ENCODE data around the gene HSP90AB1.

HSP90AB1 gene

DNA sequence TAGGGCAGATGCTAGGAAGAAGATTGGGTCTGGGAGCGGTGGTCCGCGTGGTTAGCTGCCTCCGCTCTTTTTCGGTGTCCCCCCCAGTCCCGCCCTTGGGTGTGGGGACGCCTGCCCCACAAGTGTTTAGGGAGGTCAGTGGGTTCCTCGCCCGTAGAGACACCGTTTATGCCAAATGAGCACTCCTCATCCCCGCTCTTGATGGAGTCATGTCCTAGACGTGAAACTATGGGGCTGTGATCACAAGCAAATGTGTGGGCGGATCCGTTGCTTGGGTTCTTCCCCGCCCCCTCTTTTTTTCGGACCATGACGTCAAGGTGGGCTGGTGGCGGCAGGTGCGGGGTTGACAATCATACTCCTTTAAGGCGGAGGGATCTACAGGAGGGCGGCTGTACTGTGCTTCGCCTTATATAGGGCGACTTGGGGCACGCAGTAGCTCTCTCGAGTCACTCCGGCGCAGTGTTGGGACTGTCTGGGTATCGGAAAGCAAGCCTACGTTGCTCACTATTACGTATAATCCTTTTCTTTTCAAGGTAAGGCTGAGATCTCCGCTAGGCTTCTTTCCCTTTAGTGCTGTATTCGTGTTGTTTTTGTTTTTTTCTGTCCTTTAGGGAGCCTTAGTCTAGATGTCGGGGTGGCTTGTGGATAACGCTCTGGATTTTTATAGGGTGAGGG, at the start of gene HSP90AB1:
Gene HSP90AB1 (plus strand): TSS at position 439 of the 675 bp plus-strand sequence. CDS start 1,529 bp downstream, outside the sequence.
- DNase-seq: peak; percentile 78 to 88

GRCh38 chr6:44198684-44199083, 48.2 kb upstream of the HSP90AB1 start:
- no peak for DNase-seq

GRCh38 chr6:44199883-44200282, 47.0 kb upstream of the HSP90AB1 start:
- DNase-seq: no peak

GRCh38 chr6:44201200-44201599, 45.7 kb upstream of the HSP90AB1 start:
- no peak for DNase-seq

DNA sequence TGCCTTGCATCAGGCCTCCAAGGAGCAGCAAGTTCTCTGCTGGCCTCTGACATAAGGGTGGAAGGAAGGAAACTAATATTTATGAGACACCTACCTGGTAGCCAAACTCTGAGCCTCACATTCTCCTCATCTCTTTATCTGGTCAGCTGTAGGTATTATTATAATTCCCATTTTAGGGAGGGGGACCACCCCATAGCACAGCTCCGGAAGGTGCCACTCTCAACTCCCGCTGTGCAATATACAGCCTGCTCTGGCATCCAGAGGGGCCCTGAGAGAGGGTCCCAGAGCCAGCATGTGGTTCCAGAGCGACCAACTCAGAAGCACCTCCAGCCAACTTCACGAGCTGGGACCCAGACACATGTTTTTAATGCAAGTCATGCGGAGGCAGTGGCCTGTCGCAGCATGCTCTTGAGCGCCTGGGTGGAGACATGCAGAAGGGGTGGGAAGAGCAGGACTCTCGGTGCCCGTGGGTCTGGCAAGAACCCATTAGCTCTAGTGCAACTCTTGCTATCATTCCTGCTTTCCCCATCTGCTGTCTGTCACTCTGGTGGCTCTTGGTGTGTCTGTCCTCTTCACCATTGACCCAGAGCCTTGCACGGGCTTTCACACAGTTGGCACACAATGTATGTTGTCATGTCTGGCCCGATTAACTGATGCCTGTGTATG, 45.1 kb upstream of the HSP90AB1 start:
- DNase-seq: no peak

GRCh38 chr6:44202332-44202971, 44.4 kb upstream of the HSP90AB1 start:
- no peak for DNase-seq

GRCh38 chr6:44202972-44203750, 43.7 kb upstream of the HSP90AB1 start:
- no peak for DNase-seq

DNA sequence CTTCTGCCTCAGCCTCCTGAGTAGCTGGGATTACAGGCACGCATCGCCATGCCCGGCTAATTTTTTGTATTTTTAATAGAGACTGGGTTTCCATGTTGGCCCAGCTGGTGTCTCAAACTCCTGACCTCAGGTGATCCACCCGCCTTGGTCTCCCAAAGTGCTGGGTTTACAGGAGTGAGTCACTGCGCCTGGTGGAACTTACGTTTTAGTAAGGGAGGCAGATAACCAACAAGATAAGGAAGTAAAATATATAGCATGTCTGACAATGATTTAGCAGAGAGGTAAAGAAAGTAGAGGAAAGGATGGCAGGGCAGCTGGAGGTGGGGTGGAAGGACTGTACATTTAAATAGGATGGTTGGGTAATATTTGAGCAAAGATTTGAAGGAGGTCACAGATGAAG, 42.9 kb upstream of the HSP90AB1 start:
- no peak for DNase-seq

GRCh38 chr6:44207966-44208365, 38.9 kb upstream of the HSP90AB1 start:
- DNase-seq: no peak

GRCh38 chr6:44211284-44211683, 35.6 kb upstream of the HSP90AB1 start:
- DNase-seq: no peak

DNA sequence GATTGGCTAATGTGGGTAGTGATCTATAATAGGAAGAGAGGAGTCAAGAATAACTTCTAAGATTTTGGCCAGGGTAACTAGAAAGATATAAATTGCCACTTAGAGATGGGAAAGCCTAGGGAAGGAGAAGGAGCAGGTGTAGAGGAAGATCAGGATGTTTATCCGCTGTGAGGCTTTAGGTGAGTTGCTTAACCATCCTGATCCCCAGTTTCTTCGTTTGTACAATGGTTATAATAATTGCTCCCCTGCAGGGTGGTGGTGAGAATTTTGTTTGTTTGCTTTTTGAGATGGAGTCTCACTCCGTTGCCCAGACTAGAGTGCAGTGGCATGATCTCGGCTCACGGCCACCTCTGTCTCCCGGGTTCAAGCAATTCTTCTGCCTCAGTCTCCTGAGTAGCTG, 32.6 kb upstream of the HSP90AB1 start:
- no peak for DNase-seq

DNA sequence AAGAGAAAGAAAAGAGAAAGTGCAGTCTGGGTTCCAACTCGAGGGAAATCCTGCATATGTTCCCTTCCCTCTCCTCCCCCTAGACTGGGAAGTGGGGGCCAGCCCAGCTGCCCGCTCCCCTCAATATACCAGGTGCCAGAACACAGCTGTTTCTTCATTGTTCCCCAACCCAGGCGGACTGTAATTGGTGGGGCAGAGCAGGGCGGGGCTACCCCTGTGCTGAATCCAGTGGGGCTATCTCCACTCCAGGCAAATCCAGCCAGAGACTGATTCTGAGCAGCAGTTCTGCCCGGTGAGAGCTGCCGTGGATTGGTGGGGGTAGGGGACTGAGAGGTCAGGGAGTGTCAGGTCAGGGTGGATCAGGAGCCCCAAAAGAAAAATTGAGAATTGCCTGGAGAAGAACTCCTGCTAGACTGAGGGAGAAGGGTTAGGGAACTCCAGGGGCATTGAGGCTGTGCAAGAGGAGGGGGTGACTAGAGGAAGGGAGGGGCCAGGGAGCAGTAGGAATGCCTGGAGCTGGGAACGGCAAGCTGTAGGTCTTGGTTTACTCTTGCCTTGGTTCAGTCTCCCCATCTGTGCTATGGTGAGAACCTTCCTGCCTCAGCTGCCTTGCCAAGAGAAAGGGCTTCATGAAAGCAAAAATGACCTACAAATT, 30.1 kb upstream of the HSP90AB1 start, which contains the start of gene MYMX:
Gene MYMX (plus strand): TSS at position 250 of the 655 bp plus-strand sequence. CDS start 546 bp downstream, outside the sequence.
- no peak for DNase-seq

- no peak for DNase-seq
Observed at GRCh38 chr6:44217332-44218143, 29.4 kb upstream of the HSP90AB1 start.

- no peak for DNase-seq
Observed at GRCh38 chr6:44219053-44219814, 27.7 kb upstream of the HSP90AB1 start.

- no peak for DNase-seq
Observed at GRCh38 chr6:44219815-44220784, 26.8 kb upstream of the HSP90AB1 start.

GRCh38 chr6:44220913-44221290, 26.0 kb upstream of the HSP90AB1 start:
- no peak for DNase-seq

DNA sequence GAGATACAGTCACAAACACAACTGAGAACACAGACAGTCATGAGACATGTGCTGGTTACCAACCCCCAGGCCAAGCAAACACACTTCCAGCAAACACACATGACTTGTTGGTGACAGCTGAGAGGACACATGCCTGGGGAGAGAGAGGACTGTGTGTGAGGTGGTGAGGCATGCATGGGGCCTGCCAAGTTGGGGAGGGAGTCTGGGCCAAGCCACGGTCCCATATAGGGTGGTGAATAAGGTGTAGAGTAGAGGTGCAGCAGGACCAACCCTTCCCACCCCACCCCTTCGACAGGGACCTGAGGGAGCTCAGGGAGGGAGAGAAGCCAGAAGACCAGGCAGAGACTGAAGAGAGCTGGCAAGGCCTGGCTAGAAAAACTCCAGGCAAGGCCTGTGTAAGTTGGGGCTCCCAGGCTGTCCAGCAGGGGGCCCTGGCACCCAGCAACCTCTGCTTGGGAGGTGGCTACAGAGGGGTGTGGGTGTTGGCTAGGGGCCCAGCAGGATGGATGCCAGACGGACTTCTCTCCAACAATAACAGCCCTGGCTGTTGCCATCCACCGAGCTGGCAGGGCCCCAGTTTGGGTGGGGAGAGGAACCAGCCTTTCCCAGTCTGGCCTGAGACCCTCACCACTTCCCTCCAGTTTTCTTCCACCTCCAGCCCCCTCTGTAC, 25.5 kb upstream of the HSP90AB1 start:
- DNase-seq: peak; percentile 43 to 63

GRCh38 chr6:44221961-44222335, 25.0 kb upstream of the HSP90AB1 start:
- DNase-seq: no peak

Measured in bone marrow (tissue), 2 donors.